Mucosa of descending colon (tissue), 3 donors: Measurements from ENCODE around the gene VPS11. TPM values are rescaled to one million over a fixed set of nuclear protein-coding genes. Genes with fewer than 3 reads are reported as not detected.

ENCODE experiments used
- ATAC-seq: fragments of 200-7000 bp; cut with Tn5 transposase; one replicate; pipeline ENCODE4 v1.9.1; 2020; ENCODE audit warnings: mild to moderate bottlenecking, moderate library complexity
- DNase-seq, 3 donors: peaks; one replicate each; pipeline ENCODE4 v3.0.0-alpha.2; 2020
- H3K36me3 ChIP-seq: fragments of 200-600 bp; one replicate; pipeline ENCODE4 v1.8.0; 2021; ENCODE audit warnings: low read depth, mild to moderate bottlenecking
- H3K4me1 ChIP-seq: fragments of 200-600 bp; one replicate; pipeline ENCODE4 v1.8.0; 2021; ENCODE audit warnings: low read depth, mild to moderate bottlenecking
- H3K4me3 ChIP-seq: fragments of 200-600 bp; one replicate; pipeline ENCODE4 v1.8.0; 2021; ENCODE audit warnings: mild to moderate bottlenecking
- H3K9me3 ChIP-seq: fragments of 200-600 bp; one replicate; pipeline ENCODE4 v1.8.0; 2021; ENCODE audit warnings: mild to moderate bottlenecking
- CTCF ChIP-seq: fragments of 200-600 bp; IDR thresholded peaks from one replicate; pipeline ENCODE4 v1.8.0; 2022; ENCODE audit warnings: antibody characterized with exemption, mild to moderate bottlenecking
- intact Hi-C, 2 donors: fragments of 100-400 bp; cut with DNase I in 1 of 2; cut with micrococcal nuclease in 1 of 2; formaldehyde crosslinking; loops; one replicate each; pipeline versions ENCODE4 v1.11.0 to v1.11.1; 2022; cut with DNase I, micrococcal nuclease
- total RNA-seq, 3 donors: library from RNA; stranded (reverse); fragmentation: NEBNext Ultra II Directional in 2 of 3; extraction: Animal tissue kit (Norgen Biotek cat#: 25700) in 2 of 3; gene quantifications; one replicate each; pipeline versions ENCODE4 v1.2.1 to v1.2.4, GENCODE V29; 2021 to 2023
- donor health status: DM: no; HTN: no; CAD: no; lungs with moderate emphysema.
- donor health status: DM: no; HTN: no; CAD: no.
- donor health status: DM: no; HTN: yes; CAD: no.

The VPS11 gene
- total RNA-seq, 3 donors from 2014 or later = 26.1 to 34.8 (median 29.1) TPM

DNA sequence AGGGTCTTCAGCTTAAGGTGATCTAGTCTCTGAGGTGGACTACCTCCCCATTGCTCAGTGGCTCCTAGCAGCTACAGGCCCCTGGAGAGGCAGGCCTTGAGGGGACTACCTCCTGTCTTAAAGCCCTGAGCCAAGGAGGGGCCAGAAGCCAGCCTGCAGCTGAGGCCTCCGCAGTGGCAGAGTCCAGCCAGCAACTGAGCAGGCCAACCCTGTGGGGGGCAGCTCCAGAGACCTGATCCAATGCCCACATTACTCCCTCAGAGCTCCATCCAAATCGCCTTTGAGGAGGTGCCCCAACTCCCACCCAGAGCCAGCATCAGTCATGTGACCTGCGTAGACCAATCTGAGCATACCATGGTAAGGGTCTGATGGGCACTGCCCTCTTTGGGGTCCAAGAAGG is 42.2 kb downstream of the VPS11 start:
- H3K9me3 ChIP-seq = no peaks in the 10 kb centered on the region
- no peaks in the 10 kb centered on the region for H3K36me3 ChIP-seq
- intact Hi-C loops = no loop called here
- H3K4me3 ChIP-seq = no peak overlapping the region
- no peak for ATAC-seq
- TF ChIP-seq CTCF = no peak
- peak in 1 of 3 donors; percentile 21 for DNase-seq
- H3K4me1 ChIP-seq = peaks cover 17% of the 10 kb centered on the region

DNA sequence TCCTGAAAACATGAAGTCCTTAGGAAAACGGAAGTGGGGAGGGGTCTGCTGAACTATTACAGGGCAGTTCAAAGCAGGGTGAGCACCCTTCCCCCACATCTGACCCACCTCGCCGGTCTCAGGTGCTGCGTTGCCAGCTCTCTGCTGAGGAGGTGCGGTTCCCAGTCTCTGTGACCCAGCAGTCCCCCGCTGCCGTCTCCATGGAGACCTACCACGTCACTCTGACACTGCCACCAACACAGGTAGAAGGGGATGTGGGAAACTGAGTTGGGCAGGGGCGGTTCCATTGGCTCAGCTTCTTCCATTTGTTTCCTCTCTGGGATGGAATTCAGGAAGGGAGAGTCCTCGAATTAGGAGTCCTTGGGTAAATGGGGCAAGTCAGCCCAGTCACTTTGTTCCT is 42.8 kb downstream of the VPS11 start:
- ATAC-seq (no peak), DNase-seq (peak in 1 of 3 donors; percentile 25)
- H3K36me3 ChIP-seq = no peaks in the 10 kb centered on the region
- peaks cover 17% of the 10 kb centered on the region for H3K4me1 ChIP-seq
- no peaks in the 10 kb centered on the region for H3K9me3 ChIP-seq
- no peak for TF ChIP-seq CTCF
- intact Hi-C loops = no loop called here
- H3K4me3 ChIP-seq = no peak overlapping the region

DNA sequence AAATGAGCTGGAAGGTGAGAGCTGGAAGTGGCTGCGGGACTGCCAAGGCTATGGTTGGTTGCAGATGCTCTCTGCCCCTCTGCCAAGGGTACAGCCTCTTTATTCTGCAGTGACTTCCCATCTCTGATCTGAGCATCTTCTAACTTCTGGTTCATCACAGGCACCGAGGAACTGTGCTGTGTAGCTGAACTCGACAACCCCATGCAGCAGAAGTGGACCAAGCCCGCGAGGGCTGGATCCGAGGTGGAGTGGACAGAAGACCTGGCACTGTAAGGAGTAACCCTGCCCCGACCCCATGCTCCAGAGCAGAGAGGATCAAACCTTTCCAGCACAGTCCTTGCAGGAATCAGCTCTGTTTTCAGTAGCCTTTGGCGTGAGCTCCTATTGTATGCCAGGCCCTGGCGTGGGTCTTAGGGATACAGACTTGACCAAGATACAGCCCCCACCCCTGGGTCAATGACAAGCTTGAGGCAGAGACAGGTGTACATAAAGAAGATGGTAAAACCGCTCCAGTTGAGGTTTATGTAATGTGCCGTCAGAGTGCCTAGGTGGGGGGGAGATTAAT is 43.8 kb downstream of the VPS11 start:
- Histone ChIP-seq H3K9me3 (no peaks in the 10 kb centered on the region), H3K4me1 (peaks cover 17% of the 10 kb centered on the region), H3K4me3 (no peak overlapping the region), H3K36me3 (no peaks in the 10 kb centered on the region)
- intact Hi-C loops = no loop called here
- TF ChIP-seq CTCF = no peak
- ATAC-seq (no peak), DNase-seq (no peak)

DNA sequence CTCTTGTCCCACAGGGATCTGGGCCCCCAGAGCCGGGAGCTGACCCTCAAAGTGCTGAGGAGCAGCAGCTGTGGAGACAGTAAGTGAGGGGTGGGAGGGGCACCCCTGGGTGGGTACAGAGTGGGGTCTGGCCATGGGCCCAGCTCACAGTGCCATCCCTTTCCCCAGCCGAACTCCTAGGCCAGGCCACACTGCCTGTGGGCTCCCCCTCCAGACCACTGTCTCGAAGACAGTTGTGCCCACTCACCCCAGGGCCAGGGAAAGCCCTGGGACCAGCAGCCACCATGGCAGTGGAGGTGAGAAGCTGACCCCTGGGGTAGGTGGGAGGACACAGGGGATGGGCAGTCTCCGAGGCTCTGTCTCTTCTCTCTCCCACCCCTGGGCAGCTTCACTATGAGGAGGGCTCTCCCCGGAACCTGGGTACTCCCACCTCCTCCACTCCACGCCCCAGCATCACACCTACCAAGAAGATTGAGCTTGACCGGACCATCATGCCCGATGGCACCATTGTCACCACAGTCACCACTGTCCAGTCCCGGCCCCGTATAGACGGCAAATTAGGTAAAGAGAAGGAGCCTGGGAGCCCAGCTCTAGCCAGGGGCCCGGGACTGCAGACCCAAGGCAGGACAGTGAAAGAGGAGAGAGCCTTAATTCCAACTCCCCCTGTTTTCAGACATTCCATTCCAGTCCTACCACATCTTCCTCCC is 44.8 kb downstream of the VPS11 start:
- ATAC-seq (no peak), DNase-seq (no peak)
- no peak for TF ChIP-seq CTCF
- H3K4me1 ChIP-seq = peaks cover 17% of the 10 kb centered on the region
- intact Hi-C loops = no loop called here
- H3K4me3 ChIP-seq = no peak overlapping the region
- H3K9me3 ChIP-seq = no peaks in the 10 kb centered on the region
- H3K36me3 ChIP-seq = no peaks in the 10 kb centered on the region

GRCh38 chr11:119113716-119114115 is 46.1 kb downstream of the VPS11 start:
- DNase-seq (no peak), ATAC-seq (no peak)
- Histone ChIP-seq H3K36me3 (no peaks in the 10 kb centered on the region), H3K9me3 (no peaks in the 10 kb centered on the region), H3K4me3 (no peak overlapping the region), H3K4me1 (peaks cover 10% of the 10 kb centered on the region)
- intact Hi-C loops = no loop called here
- no peak for TF ChIP-seq CTCF
